A549 (cell line): Measurements from ENCODE around the gene TOB2. TPM values are rescaled to one million over a fixed set of nuclear protein-coding genes. Genes with fewer than 3 reads are reported as not detected.

Source experiments
- ATAC-seq, 2 experiments: fragments of 200-7000 bp in 1 of 2; fragments of >200 bp in 1 of 2; cut with Nextera tagmentation in 1 of 2; cut with Tn5 transposase in 1 of 2; 3 replicates each; pipeline versions ENCODE4 v1.8.0 to v1.9.1; 2018 to 2020; ENCODE audit warnings: mild to moderate bottlenecking in 1 of 2, moderate library complexity in 1 of 2
- CTCF ChIA-PET: fragments of 300-600 bp; sonication (Branson Sonifier 250); formaldehyde crosslinking; extraction: SDS; loops from one replicate; lab custom pipeline; 2021; ENCODE audit warnings: antibody characterized with exemption, inconsistent platforms; lab: Yijun Ruan, JAX
- POLR2A ChIA-PET: fragments of 350-600 bp; formaldehyde crosslinking; extraction: SDS; loops from one replicate; lab custom pipeline; 2021; ENCODE audit warnings: antibody characterized with exemption, inconsistent platforms; lab: Yijun Ruan, JAX
- DNase-seq, 2 experiments: peaks; one replicate each; pipeline versions ENCODE4 v3.0.0 to v3.0.0-alpha.2; 2011 to 2016; ENCODE audit warnings: low read depth in 1 of 2, low spot score in 1 of 2
- FAIRE-seq: peaks from 2 replicates; lab custom pipeline; 2011; peaks lifted over from hg19 to GRCh38; lab: Jason Lieb, UNC
- H3K27ac ChIP-seq, 2 experiments: fragments of >200 bp; sonication (Bioruptor Twin); formaldehyde crosslinking; 3 replicates each; pipeline ENCODE4 v1.5.1; 2016 to 2017
- H3K4me1 ChIP-seq: fragments of >200 bp; sonication (Bioruptor Twin); formaldehyde crosslinking; 3 replicates; pipeline ENCODE4 v1.6.1; 2016
- H3K4me2 ChIP-seq: fragments of >200 bp; sonication (Bioruptor Twin); formaldehyde crosslinking; 3 replicates; pipeline ENCODE4 v1.6.1; 2016
- H3K4me3 ChIP-seq: fragments of >200 bp; sonication (Bioruptor Twin); formaldehyde crosslinking; 3 replicates; pipeline ENCODE4 v1.5.1; 2016
- H3K9me3 ChIP-seq: fragments of >200 bp; sonication (Bioruptor Twin); formaldehyde crosslinking; 3 replicates; pipeline ENCODE4 v1.6.1; 2016
- EHF ChIP-seq: fragments of 250-450 bp; sonication (Bioruptor Pico); IDR thresholded peaks from 2 replicates; pipeline ENCODE4 v1.5.0; 2020; ENCODE audit warnings: mild to moderate bottlenecking
- EHMT2 ChIP-seq: fragments of 200-600 bp; sonication (generic); IDR thresholded peaks from 2 replicates; pipeline ENCODE4 v1.6.1; 2016; ENCODE audit warnings: antibody characterized with exemption, low read depth, mild to moderate bottlenecking, moderate library complexity
- ESRRA ChIP-seq: fragments of 150-350 bp; IDR thresholded peaks from 2 replicates; pipeline ENCODE4 v1.6.1; 2014; ENCODE audit warnings: mild to moderate bottlenecking, low read length, borderline replicate concordance
- FOSB ChIP-seq: fragments of 250-450 bp; sonication (Bioruptor Pico); IDR thresholded peaks from 2 replicates; pipeline ENCODE4 v1.5.0; 2020; ENCODE audit warnings: mild to moderate bottlenecking, moderate library complexity
- HEYL ChIP-seq: fragments of 250-450 bp; sonication (Bioruptor Pico); IDR thresholded peaks from 2 replicates; pipeline ENCODE4 v1.8.0; 2021; ENCODE audit warnings: mild to moderate bottlenecking, moderate library complexity
- HOXB5 ChIP-seq: fragments of 250-450 bp; sonication (Bioruptor Pico); IDR thresholded peaks from 2 replicates; pipeline ENCODE4 v1.5.0; 2020; ENCODE audit warnings: mild to moderate bottlenecking, moderate library complexity
- KDM1A ChIP-seq: fragments of 200-600 bp; sonication (generic); IDR thresholded peaks from 2 replicates; pipeline ENCODE4 v1.6.1; 2016; ENCODE audit warnings: low read depth, mild to moderate bottlenecking
- MYC ChIP-seq: IDR thresholded peaks from 2 replicates; pipeline ENCODE4 v1.6.1; 2012; ENCODE audit warnings: mild to moderate bottlenecking, inconsistent platforms, low read length, improper control_type of control experiment, borderline replicate concordance
- NPAS2 ChIP-seq: fragments of 250-450 bp; sonication (Bioruptor Pico); IDR thresholded peaks from 2 replicates; pipeline ENCODE4 v1.8.0; 2022; ENCODE audit warnings: mild to moderate bottlenecking, moderate library complexity, borderline replicate concordance
- NR3C1 ChIP-seq: fragments of >200 bp; sonication (Bioruptor Twin); formaldehyde crosslinking; IDR thresholded peaks from 3 replicates; pipeline ENCODE4 v1.6.1; 2017
- POLR2AphosphoS2 ChIP-seq: conservative IDR thresholded peaks from 2 replicates; pipeline ENCODE4 v1.6.1; 2012; ENCODE audit warnings: low read length, improper control_type of control experiment, inconsistent platforms
- RCOR1 ChIP-seq: fragments of 150-350 bp; IDR thresholded peaks from 2 replicates; pipeline ENCODE4 v1.6.1; 2014; ENCODE audit warnings: antibody characterized with exemption, low read length, low read depth
- ZFP36 ChIP-seq: fragments of 450-650 bp; IDR thresholded peaks from 2 replicates; pipeline ENCODE4 v1.6.1; 2014; ENCODE audit warnings: borderline replicate concordance; ENCODE audit not compliant: partially characterized antibody
- ZSCAN20 ChIP-seq: fragments of 250-450 bp; sonication (Bioruptor Pico); IDR thresholded peaks from 2 replicates; pipeline ENCODE4 v1.8.0; 2022; ENCODE audit warnings: mild to moderate bottlenecking, moderate library complexity
- WGBS: methylation state at CpG from one replicate; pipeline ENCODE4 v1.1.6; 2017; ENCODE audit errors: missing lambda C conversion rate; 5-methylcytosine and 5-hydroxymethylcytosine counted together
- polyA plus RNA-seq, 4 experiments: library from polyadenylated mRNA; depleted of rRNA in 3 of 4; stranded (reverse); fragments of >200 nt; fragmentation: RNase III in 1 of 4; extraction: RNeasy Plus Mini Kit Qiagen cat#74134 plus additional on column Dnase treatment in 1 of 4; gene quantifications; 2 replicates in 3 of 4; 3 replicates in 1 of 4; pipeline ENCODE4 v1.2.3, GENCODE V29; 2011 to 2017
- TF ChIP-seq, protein P1 (sequence below): IDR thresholded peaks from 2 replicates; pipeline ENCODE4 v1.6.1; 2012
- TF ChIP-seq, protein P2 (sequence below): IDR thresholded peaks from 2 replicates; pipeline ENCODE4 v1.6.1; 2012; ENCODE audit warnings: low read depth, borderline replicate concordance
- TF ChIP-seq, protein P3 (sequence below): fragments of 150-350 bp; IDR thresholded peaks from 2 replicates; pipeline ENCODE4 v1.6.1; 2014; ENCODE audit warnings: low read depth, mild to moderate bottlenecking, low read length

The TOB2 gene
- polyA plus RNA-seq, 2 of the 4 experiments (the other 2 are of a cell fraction): 11.4 to 14.7 TPM

DNA sequence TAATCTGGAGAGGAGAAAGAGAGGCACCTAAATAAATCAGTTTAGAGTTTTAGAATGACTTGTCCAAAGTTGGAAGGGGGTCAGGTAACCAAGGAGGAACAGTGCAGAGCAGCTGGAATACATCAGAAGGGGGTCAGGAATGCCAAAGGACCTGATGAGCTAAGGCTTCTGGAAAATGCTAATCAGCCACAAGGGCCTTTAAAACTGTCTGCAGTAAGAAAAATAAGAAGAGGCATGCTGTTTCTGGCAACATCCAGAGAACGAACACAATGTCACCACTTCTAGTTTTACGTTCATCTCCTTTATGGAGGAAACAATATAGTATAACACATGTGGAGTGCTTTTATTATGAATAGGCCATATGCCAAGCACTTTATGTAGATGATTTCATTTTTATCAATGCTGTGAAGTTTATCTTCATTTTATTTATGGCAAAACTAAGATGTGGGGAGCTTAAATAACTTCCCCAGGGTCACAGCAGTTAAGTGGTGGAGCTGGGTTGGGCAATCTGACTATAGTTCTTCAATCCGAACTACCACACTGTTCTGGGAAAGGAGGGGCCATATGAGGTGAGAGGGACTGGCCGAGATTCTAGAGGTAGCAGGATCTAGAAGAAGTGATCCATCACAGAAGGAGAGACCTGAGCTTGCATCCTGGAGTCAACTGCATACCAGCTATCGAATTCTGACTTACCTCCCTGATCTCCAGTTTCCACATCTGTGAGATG lies 44.9 kb upstream of the TOB2 start:
- ATAC-seq (no peak), DNase-seq (no peak), FAIRE-seq (no peak)
- TF ChIP-seq ZFP36 (no peak), EHF (no peak)
- TF ChIP-seq, protein P1, sequence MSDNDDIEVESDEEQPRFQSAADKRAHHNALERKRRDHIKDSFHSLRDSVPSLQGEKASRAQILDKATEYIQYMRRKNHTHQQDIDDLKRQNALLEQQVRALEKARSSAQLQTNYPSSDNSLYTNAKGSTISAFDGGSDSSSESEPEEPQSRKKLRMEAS: no peak
- no peak overlapping the region for H3K4me3 ChIP-seq
- no peak overlapping the region for H3K4me2 ChIP-seq
- CTCF ChIA-PET: interaction anchor here (0.6 to 3.2 kb wide), 4 partner anchors 26 to 430 kb away, joined by 3 to 12 read pairs (median 4); no protein-coding TSS in a partner anchor
- no peaks in the 10 kb centered on the region for H3K4me1 ChIP-seq
- no peak overlapping the region for H3K27ac ChIP-seq
- H3K9me3 ChIP-seq: no peaks in the 10 kb centered on the region
- 94% methylated on average over 5 of the region's 5 CpGs for WGBS
- POLR2A ChIA-PET: no interaction called here

DNA sequence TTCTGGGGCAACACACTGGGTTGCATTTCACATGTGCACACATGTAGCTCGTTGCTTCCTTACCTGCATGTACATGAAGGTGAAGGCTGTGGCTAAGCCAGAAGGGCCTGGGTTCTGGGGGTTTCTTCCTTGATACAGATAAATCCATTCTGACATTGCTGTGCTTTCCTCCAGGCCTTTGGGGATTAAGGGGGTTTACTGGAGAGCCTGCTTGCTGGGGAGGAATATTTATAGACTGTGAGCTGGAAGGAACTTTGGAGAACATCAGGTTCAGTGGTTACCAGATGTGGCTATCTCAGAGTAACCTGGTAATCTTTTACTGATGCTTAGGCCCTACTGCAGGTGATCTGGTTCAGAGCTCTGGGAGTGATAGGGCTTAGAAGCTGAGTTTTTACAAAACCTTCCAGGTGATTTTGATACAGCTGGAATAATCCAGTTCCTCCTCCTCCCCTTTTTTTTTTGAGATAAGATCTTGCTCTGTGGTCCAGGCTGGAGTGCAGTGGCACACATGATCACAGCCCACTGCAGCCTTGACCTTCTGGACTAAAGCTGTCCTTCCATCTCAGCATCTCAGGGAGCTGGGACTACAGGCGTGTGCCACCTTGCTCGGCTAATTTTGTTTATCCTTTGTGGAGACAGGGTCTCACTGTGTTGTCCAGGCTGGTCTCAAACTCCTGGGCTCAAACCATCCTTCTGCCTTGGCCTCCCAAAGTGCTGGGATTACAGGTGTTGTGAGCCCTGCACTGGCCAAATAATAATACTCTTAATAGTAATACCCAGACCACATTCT lies 42.2 kb upstream of the TOB2 start:
- FAIRE-seq: no peak
- ATAC-seq: no peak
- 92% methylated on average over 2 of the region's 3 CpGs for WGBS
- Histone ChIP-seq H3K4me2 (no peak overlapping the region), H3K9me3 (no peaks in the 10 kb centered on the region), H3K4me3 (no peak overlapping the region), H3K4me1 (no peaks in the 10 kb centered on the region), H3K27ac (no peak overlapping the region)
- TF ChIP-seq HEYL (no peak), FOSB (CRISPR knock-in tag) (no peak), HOXB5 (no peak), NPAS2 (CRISPR knock-in tag) (no peak), ZFP36 (no peak), POLR2AphosphoS2 (no peak), EHMT2 (no peak), RCOR1 (no peak)
- TF ChIP-seq, protein P2, sequence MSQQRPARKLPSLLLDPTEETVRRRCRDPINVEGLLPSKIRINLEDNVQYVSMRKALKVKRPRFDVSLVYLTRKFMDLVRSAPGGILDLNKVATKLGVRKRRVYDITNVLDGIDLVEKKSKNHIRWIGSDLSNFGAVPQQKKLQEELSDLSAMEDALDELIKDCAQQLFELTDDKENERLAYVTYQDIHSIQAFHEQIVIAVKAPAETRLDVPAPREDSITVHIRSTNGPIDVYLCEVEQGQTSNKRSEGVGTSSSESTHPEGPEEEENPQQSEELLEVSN: no peak
- no peak for DNase-seq
- CTCF ChIA-PET: interaction anchor here (0.6 to 1.5 kb wide), 5 partner anchors 12 to 85 kb away, joined by 3 to 8 read pairs (median 3); no protein-coding TSS in a partner anchor
- POLR2A ChIA-PET: no interaction called here

DNA sequence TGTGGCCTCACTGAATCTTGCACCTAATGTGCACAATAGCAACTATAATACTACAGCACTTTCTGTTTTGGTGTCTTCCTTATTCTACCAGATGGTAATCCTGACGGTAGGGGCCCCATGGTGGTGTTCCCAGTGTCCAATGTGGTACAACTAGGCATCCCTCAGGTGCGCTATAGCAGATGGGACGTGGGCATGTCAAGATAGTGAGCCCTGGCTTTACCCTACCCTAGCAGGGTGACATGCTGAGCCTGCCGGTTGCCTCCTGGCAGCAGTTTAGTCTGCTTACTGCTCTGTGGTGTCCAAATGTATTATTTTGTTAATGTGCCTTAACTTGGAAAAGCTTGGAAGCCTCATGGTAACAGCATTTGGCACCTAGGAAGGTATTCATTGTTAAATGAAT lies 41.5 kb upstream of the TOB2 start:
- DNase-seq: no peak
- CTCF ChIA-PET: interaction anchor here (0.5 to 1.5 kb wide), 3 partner anchors 30 to 84 kb away, joined by 3 to 8 read pairs (median 3); no protein-coding TSS in a partner anchor
- TF ChIP-seq NPAS2 (CRISPR knock-in tag) (no peak), MYC (no peak), NR3C1 (no peak), ZSCAN20 (CRISPR knock-in tag) (no peak), ESRRA (no peak), KDM1A (no peak), EHF (no peak)
- TF ChIP-seq, protein P3, sequence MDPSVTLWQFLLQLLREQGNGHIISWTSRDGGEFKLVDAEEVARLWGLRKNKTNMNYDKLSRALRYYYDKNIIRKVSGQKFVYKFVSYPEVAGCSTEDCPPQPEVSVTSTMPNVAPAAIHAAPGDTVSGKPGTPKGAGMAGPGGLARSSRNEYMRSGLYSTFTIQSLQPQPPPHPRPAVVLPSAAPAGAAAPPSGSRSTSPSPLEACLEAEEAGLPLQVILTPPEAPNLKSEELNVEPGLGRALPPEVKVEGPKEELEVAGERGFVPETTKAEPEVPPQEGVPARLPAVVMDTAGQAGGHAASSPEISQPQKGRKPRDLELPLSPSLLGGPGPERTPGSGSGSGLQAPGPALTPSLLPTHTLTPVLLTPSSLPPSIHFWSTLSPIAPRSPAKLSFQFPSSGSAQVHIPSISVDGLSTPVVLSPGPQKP: no peak
- TF ChIP-seq, all 56 proteins: peak for 0
- WGBS: 89% methylated on average over 4 of the region's 4 CpGs
- Histone ChIP-seq H3K9me3 (no peaks in the 10 kb centered on the region), H3K4me2 (no peak overlapping the region), H3K27ac (no peak overlapping the region), H3K4me1 (no peaks in the 10 kb centered on the region), H3K4me3 (no peak overlapping the region)
- FAIRE-seq (no peak), ATAC-seq (no peak)
- POLR2A ChIA-PET: no interaction called here
